Measurements from ENCODE around the gene ACTN1.

DNA sequence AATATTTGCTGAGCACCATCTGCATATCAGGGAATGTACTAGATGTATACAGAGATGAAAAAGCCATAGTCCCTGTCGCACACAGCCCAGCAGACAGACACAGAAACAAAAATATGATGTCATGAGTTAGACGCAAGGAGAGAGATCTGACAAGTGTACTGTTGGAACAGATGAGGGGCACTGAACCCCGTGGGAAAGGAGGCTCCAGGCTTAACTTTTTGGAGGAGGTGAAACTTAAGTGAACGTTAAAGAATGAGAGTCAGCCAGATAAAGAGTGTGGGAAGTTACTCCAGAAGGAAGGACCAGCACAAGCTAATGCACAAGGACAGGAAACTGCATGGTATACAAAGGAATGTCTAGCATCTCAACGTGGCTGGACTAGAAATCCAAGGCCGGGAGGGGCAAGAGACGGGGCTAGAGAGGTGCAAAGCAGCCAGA, 2.5 kb upstream of the ACTN1 start:
- TF ChIP-seq, protein P1, sequence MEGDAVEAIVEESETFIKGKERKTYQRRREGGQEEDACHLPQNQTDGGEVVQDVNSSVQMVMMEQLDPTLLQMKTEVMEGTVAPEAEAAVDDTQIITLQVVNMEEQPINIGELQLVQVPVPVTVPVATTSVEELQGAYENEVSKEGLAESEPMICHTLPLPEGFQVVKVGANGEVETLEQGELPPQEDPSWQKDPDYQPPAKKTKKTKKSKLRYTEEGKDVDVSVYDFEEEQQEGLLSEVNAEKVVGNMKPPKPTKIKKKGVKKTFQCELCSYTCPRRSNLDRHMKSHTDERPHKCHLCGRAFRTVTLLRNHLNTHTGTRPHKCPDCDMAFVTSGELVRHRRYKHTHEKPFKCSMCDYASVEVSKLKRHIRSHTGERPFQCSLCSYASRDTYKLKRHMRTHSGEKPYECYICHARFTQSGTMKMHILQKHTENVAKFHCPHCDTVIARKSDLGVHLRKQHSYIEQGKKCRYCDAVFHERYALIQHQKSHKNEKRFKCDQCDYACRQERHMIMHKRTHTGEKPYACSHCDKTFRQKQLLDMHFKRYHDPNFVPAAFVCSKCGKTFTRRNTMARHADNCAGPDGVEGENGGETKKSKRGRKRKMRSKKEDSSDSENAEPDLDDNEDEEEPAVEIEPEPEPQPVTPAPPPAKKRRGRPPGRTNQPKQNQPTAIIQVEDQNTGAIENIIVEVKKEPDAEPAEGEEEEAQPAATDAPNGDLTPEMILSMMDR (IDR thresholded peaks at IDR 0.05): no peak
- TF ChIP-seq POLR2AphosphoS5 (IDR thresholded peaks at IDR 0.05; ENCODE audit: insufficient read depth in 1 of 2, low read depth in 1 of 2): no peak
